ENCODE measurements around the gene HOOK2. TPM values are rescaled to one million over a fixed set of nuclear protein-coding genes. Genes with fewer than 3 reads are reported as not detected.

Gene HOOK2, protein sequence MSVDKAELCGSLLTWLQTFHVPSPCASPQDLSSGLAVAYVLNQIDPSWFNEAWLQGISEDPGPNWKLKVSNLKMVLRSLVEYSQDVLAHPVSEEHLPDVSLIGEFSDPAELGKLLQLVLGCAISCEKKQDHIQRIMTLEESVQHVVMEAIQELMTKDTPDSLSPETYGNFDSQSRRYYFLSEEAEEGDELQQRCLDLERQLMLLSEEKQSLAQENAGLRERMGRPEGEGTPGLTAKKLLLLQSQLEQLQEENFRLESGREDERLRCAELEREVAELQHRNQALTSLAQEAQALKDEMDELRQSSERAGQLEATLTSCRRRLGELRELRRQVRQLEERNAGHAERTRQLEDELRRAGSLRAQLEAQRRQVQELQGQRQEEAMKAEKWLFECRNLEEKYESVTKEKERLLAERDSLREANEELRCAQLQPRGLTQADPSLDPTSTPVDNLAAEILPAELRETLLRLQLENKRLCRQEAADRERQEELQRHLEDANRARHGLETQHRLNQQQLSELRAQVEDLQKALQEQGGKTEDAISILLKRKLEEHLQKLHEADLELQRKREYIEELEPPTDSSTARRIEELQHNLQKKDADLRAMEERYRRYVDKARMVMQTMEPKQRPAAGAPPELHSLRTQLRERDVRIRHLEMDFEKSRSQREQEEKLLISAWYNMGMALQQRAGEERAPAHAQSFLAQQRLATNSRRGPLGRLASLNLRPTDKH
- total RNA-seq (ENCODE audit: low replicate concordance): 15.7 and 18.7 TPM in 2 replicates

DNA sequence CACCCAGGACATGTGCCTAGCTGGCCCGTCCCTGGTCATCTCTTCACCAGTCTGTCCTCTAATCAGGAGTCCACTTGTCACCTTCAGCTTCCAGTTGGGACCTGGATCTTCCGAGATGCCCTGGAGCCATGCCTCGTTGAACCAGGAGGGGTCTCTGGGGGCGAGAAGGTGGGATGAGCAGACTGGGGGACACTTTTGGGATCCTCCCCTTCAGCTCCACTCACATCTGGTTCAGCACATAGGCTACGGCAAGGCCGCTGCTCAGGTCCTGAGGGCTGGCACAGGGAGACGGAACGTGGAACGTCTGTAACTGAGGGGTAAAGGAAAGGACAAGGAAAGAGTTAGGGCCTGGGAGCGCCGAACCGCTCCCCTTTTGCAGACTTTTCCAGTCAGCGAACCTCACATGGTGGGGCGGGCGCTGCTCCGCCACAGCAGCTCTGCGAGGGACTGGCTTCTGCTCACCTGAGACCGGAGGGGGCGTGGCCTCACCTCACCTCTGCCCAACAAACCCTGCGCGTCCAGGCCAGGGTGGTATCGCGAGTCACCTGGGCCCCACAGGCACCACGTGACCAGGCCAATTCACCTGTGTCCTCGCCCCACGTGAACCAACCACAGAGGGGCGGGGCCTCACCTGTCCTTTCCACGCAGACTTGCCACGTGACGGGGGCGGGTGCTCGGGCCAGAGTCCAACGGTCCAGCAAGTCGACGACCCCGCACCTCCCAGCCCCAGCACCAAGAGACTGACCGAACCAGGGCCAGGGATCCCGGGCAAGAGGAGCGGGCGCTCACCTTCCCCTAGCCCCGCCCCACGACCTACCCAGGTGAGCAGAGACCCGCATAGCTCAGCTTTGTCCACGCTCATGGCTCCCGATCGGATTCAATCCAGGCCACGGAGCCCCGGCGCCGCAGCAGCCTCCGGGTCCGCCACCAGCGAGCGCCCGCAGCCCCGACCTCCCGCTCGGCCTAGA lies at the start of gene HOOK2:
TSS of gene HOOK2 (minus strand) at position 965 of the 968 bp plus-strand sequence. CDS start at position 862, 103 bp downstream.

DNA sequence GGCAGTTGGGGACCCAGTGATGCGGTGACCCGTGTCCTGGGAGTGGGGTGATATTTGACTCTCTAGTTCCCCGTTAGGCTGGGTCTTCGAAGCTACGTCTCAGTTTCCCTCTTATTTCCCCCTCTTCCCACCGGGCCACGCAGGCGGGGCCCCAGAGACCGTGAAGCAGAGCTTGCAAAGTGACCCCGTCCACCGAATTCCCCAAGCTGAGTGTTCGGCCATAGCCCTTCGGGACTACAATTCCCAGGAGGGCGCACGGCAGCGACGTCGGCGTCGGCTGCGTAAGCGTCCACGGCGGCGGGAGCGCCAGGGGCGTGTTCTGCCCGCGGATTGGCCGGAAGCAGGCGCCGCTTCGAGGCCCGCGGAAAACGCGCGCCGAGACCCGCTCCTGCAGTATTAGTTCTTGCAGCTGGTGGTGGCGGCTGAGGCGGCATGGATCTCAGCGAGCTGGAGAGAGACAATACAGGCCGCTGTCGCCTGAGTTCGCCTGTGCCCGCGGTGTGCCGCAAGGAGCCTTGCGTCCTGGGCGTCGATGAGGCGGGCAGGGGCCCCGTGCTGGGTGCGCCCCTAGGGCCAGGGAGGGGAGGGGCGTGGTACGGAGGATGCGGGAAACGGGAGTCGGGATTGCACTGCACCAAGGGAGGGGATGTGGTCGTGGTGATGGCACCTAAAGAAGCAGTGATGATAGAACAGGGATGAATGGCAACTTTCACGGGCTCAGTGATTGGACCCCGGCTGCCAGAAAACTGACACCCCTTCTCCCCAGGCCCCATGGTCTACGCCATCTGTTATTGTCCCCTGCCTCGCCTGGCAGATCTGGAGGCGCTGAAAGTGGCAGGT lies 31.1 kb upstream of the HOOK2 start, which contains the start of gene RNASEH2A:
TSS of gene RNASEH2A (plus strand) at position 343 of the 840 bp plus-strand sequence. CDS start at position 433, 90 bp downstream.

DNA sequence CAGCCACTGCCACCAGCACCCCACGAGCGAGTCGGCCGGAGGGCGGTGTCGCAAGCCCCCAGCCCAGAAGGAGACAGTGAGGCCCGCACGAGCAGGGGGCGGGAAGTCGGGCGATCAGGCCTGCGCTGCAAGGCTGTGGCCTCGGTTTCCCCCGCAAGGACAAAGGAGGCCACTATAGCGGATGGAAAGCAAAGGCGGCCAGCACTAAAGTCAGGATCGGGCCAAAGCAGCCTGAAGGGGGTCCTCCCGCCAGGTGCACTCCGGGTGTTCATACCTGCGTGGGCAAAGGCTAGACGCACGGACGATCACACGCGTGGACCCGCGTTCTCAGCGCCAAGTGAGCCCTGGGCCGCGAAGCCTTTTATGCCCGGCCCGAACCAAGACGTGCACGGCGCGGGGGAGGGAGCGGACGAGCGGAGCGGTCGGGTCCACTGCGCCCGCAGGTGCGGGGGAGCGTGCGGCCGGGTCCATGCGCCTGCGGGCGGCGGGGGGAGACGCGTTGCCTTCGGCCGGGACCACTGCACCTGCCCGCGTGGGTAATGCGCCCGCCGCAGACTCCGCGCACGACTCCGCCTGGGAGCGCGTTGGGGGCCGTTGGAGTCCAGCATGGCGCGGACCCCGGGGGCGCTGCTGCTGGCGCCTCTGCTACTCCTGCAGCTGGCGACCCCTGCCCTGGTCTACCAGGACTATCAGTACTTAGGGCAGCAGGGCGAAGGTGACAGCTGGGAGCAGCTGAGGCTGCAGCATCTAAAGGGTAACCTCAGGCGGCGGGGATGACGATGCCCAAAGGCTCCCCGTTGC lies 26.3 kb upstream of the HOOK2 start, which contains the start of the genes PRDX2 and THSD8:
TSS of gene PRDX2 (minus strand) at position 335 of the 801 bp plus-strand sequence. CDS start 539 bp downstream, outside the sequence.
TSS of gene THSD8 (plus strand) at position 604 of the 801 bp plus-strand sequence. CDS start at position 607, 3 bp downstream.

DNA sequence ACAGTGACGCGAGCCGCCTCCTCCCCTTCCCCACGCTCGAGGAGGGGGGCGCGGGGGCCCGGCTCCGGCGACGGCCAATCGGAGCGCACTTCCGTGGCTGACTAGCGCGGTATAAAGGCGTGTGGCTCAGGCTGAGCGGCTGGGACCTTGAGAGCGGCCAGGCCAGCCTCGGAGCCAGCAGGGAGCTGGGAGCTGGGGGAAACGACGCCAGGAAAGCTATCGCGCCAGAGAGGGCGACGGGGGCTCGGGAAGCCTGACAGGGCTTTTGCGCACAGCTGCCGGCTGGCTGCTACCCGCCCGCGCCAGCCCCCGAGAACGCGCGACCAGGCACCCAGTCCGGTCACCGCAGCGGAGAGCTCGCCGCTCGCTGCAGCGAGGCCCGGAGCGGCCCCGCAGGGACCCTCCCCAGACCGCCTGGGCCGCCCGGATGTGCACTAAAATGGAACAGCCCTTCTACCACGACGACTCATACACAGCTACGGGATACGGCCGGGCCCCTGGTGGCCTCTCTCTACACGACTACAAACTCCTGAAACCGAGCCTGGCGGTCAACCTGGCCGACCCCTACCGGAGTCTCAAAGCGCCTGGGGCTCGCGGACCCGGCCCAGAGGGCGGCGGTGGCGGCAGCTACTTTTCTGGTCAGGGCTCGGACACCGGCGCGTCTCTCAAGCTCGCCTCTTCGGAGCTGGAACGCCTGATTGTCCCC lies 16.1 kb upstream of the HOOK2 start, which contains the start of gene JUNB:
TSS of gene JUNB (plus strand) at position 142 of the 706 bp plus-strand sequence. CDS start at position 428, 286 bp downstream.

DNA sequence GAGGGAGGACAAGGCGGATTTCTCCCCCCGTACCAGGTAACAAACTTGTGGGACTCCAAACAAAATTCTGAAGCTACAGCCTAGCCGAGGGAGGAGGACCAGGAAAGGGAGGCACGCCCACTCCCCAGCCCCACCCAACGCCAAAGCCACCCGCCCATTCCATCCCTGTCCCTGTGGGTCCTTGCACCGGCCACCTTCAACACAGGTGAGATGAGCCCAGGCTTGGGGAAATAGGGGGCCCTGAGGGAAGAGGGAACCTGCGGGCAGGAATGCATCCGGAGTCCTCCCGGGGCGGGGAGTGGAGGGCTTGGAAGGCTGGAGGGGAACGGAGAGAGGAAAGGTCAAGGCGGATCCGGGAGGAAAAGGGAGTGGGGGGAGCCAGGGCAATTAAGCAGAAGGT lies 23.7 kb downstream of the HOOK2 start, which contains the start of gene BEST2:
TSS of gene BEST2 (plus strand) at position 157 of the 400 bp plus-strand sequence. CDS start 802 bp downstream, outside the sequence.

DNA sequence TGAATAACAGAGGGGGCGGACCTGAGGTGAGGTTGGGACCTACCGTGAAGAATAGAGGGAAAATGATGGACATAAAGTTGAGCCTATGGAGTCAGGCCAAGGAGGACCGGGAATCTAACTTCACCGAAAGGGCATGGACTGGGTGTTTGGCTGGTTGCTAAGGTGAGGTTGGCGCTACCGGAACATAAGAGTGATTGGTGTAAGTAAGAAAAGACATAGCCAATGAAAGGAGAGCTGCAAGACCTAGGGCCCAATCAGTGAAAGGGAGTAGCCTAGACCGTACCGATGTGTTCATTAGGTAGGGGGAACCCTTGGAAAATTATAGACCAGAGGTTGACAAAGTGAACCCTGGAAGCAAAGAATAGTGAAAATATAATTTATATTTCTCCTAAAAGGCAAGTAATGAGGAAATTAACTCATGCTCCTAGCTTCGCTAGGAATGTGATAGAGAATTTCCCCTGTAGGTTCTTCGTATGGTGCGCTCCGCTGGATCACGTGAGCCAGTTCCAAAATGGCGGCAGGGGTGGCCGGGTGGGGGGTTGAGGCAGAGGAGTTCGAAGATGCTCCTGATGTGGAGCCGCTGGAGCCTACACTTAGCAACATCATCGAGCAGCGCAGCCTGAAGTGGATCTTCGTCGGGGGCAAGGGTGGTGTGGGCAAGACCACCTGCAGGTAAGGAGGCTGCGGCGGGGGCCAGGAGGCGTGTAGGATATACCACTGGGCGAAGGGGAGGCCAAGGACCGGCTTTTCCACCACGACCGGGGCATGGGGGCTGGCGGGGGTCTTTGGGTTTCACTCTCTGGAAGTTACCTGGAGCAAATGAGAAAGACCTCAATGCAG lies 38.1 kb downstream of the HOOK2 start, which contains the start of gene GET3:
TSS of gene GET3 (plus strand) at position 503 of the 840 bp plus-strand sequence. CDS start at position 512, 9 bp downstream.

DNA sequence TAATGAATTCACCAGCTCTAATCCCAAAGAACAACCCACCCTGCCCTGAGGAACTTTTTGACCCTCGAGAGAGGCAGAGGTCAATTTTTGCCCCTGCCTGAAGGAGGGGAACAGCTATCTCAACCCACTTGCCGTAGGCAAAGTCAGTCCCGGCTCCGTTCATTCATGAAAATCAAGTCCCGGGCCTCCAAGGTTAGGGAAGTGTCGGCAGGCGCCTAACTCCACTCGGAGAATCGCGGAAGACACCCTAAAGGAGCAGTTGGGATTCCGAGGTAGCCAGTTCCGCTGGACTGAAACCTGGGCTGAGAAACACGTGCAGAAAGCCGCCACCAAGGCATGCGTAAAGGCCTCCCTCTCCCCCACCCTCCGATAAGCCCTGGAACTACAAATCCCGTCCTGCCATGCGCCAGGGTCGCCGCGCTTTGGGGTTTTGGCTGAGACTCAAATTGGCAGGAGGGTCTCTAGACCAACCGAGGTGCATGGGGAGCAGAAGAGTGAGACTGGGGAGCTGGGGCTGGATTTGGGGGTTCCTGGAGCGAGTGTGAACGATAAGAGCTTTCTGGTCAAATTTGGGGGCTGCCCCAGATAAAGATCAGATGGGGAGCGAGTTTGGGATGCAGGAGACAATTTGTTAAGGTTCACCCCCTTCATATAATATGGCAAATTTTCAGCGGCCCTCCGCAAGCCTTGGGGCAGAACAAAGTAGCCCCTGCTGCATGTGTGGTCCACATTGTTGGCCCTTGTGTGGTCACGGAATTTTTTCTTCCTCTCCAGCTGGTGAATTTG lies 51.5 kb downstream of the HOOK2 start, which contains the start of gene TNPO2:
TSS of gene TNPO2 (minus strand) at position 292 of the 786 bp plus-strand sequence. CDS start 2,955 bp downstream, outside the sequence.

Other genes with a start within 250 kb of the HOOK2 start
- 4.0 and 9.5 TPM in 2 replicates for gene ZNF564, start 224.1 kb downstream of the HOOK2 start, total RNA-seq (ENCODE audit: low replicate concordance)
- gene ZNF490, start 164.7 kb downstream of the HOOK2 start, total RNA-seq (ENCODE audit: low replicate concordance): 6.4 and 6.8 TPM in 2 replicates
- 6.1 and 8.9 TPM in 2 replicates for gene ZNF791, start 164.6 kb downstream of the HOOK2 start, total RNA-seq (ENCODE audit: low replicate concordance)
- gene MAN2B1, start 108.8 kb downstream of the HOOK2 start, total RNA-seq (ENCODE audit: low replicate concordance): 29.1 and 32.4 TPM in 2 replicates
- gene WDR83, start 108.7 kb downstream of the HOOK2 start, total RNA-seq (ENCODE audit: low replicate concordance): 11.0 and 13.0 TPM in 2 replicates
- 57.6 and 65.5 TPM in 2 replicates for gene DHPS, start 93.7 kb downstream of the HOOK2 start, total RNA-seq (ENCODE audit: low replicate concordance)
- not detected in 2 replicates for gene GNG14, start 87.6 kb downstream of the HOOK2 start, total RNA-seq (ENCODE audit: low replicate concordance)
- gene FBXW9, start 78.9 kb downstream of the HOOK2 start, total RNA-seq (ENCODE audit: low replicate concordance): 2.8 and 8.0 TPM in 2 replicates
- gene TNPO2, start 51.6 kb downstream of the HOOK2 start, total RNA-seq (ENCODE audit: low replicate concordance): 26.8 and 65.9 TPM in 2 replicates
- gene TRIR, start 40.9 kb downstream of the HOOK2 start, total RNA-seq (ENCODE audit: low replicate concordance): 133 and 152 TPM in 2 replicates
- gene GET3, start 38.1 kb downstream of the HOOK2 start, total RNA-seq (ENCODE audit: low replicate concordance): 107 and 190 TPM in 2 replicates
- gene BEST2, start 23.8 kb downstream of the HOOK2 start, total RNA-seq (ENCODE audit: low replicate concordance): not detected in 2 replicates
- gene JUNB, start 15.9 kb upstream of the HOOK2 start, total RNA-seq (ENCODE audit: low replicate concordance): 33.2 and 138 TPM in 2 replicates
- gene PRDX2, start 26.2 kb upstream of the HOOK2 start, total RNA-seq (ENCODE audit: low replicate concordance): 169 and 248 TPM in 2 replicates
- gene THSD8, start 26.5 kb upstream of the HOOK2 start, total RNA-seq (ENCODE audit: low replicate concordance): 0.30 TPM in 1 of 2 replicates, not detected in the other
- 9.7 and 15.9 TPM in 2 replicates for gene RNASEH2A, start 31.0 kb upstream of the HOOK2 start, total RNA-seq (ENCODE audit: low replicate concordance)
- gene RTBDN, start 59.0 kb upstream of the HOOK2 start, total RNA-seq (ENCODE audit: low replicate concordance): not detected in 2 replicates
- 0.35 TPM in 1 of 2 replicates, not detected in the other for gene MAST1, start 63.0 kb upstream of the HOOK2 start, total RNA-seq (ENCODE audit: low replicate concordance)
- 25.7 and 31.3 TPM in 2 replicates for gene DNASE2, start 105.9 kb upstream of the HOOK2 start, total RNA-seq (ENCODE audit: low replicate concordance)
- gene KLF1, start 111.6 kb upstream of the HOOK2 start, total RNA-seq (ENCODE audit: low replicate concordance): 0.12 TPM in 1 of 2 replicates, not detected in the other
- 13.3 and 19.8 TPM in 2 replicates for gene GCDH, start 115.6 kb upstream of the HOOK2 start, total RNA-seq (ENCODE audit: low replicate concordance)
- 0.08 TPM in 1 of 2 replicates, not detected in the other for gene SYCE2, start 143.7 kb upstream of the HOOK2 start, total RNA-seq (ENCODE audit: low replicate concordance)
- gene FARSA, start 158.2 kb upstream of the HOOK2 start, total RNA-seq (ENCODE audit: low replicate concordance): 38.4 and 44.9 TPM in 2 replicates
- 1,958 and 2,935 TPM in 2 replicates for gene CALR, start 163.1 kb upstream of the HOOK2 start, total RNA-seq (ENCODE audit: low replicate concordance)
- gene RAD23A, start 170.3 kb upstream of the HOOK2 start, total RNA-seq (ENCODE audit: low replicate concordance): 53.6 and 59.7 TPM in 2 replicates
- gene GADD45GIP1, start 181.7 kb upstream of the HOOK2 start, total RNA-seq (ENCODE audit: low replicate concordance): 21.4 and 38.0 TPM in 2 replicates
- gene DAND5, start 194.0 kb upstream of the HOOK2 start, total RNA-seq (ENCODE audit: low replicate concordance): 0.08 TPM in 1 of 2 replicates, not detected in the other
- 42.4 and 45.6 TPM in 2 replicates for gene NFIX, start 219.9 kb upstream of the HOOK2 start, total RNA-seq (ENCODE audit: low replicate concordance)